GM12875 (cell line): ENCODE results near the gene ECI1.

Experiments
- H3K4me3 ChIP-seq: one replicate; pipeline ENCODE4 v1.5.1; 2011; ENCODE audit warnings: low read depth, low read length, control low read depth
- CTCF ChIP-seq: IDR thresholded peaks from 2 replicates; pipeline ENCODE4 v1.5.1; 2011; ENCODE audit warnings: low read depth, mild to moderate bottlenecking, control low read depth, inconsistent platforms, low read length, moderate library complexity, borderline replicate concordance; ENCODE audit not compliant: insufficient read depth

The ECI1 gene

DNA sequence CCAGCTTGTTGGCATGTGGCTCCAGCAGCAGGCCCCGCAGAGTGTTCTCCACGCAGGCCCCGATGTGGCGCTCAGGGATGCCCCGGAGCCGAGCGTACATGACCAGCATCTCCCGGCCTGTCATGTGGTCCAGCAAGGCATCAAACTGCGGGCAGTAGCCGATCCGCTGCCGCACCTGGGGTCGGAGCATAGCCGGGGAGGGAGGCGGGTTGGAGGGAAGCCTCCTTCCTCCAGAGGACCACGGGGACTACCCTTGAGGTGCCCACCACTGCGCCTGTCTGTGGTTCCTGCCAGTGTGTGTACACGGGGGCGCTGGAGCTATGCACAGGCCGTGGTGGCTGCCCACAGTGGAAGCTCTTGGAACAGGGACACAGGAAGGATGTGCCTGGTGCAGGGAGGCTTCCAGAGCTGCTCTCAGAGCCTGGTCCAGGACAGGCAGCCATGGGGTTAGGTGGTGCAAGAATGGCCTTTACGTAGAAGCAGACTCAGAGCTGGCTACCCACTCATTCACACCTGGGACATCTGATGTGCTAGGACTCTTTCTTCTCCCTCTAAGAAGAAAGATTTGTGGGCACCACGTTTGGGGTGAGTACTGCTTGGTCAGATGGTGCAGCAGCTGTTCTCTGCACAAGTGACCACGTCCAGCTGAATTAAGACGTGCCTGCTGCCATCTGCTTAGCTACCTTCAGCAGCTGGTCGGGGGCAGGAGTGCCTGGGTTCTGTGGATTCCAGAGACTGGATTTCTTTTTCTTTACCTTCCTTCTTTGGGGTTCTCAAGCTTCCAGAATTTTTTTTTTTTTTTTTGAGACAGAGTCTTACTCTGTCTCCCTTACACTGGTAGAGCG lies 27.8 kb upstream of the ECI1 start:
- no peak for TF ChIP-seq CTCF
- no peak overlapping the region for H3K4me3 ChIP-seq

DNA sequence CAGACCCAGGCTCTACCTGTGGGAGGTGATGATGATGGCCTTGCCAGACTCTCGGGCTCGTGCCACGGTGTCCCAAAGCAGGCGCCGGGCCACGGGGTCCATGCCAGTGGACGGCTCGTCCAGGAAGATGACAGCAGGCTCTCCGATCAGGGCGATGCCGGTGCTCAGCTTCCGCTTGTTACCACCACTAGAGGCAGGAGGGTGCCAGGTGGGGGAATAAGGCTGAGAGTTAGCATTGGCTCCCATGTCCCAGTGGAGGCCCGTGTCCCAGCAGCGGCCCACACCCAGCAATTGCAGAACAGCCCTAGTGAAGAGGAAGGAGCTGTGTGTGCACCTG lies 26.9 kb upstream of the ECI1 start:
- H3K4me3 ChIP-seq = no peak overlapping the region
- TF ChIP-seq CTCF = no peak

- TF ChIP-seq CTCF = no peak
- no peak overlapping the region for H3K4me3 ChIP-seq
Measured at GRCh38 chr16:2277466-2278271, 26.3 kb upstream of the ECI1 start.

DNA sequence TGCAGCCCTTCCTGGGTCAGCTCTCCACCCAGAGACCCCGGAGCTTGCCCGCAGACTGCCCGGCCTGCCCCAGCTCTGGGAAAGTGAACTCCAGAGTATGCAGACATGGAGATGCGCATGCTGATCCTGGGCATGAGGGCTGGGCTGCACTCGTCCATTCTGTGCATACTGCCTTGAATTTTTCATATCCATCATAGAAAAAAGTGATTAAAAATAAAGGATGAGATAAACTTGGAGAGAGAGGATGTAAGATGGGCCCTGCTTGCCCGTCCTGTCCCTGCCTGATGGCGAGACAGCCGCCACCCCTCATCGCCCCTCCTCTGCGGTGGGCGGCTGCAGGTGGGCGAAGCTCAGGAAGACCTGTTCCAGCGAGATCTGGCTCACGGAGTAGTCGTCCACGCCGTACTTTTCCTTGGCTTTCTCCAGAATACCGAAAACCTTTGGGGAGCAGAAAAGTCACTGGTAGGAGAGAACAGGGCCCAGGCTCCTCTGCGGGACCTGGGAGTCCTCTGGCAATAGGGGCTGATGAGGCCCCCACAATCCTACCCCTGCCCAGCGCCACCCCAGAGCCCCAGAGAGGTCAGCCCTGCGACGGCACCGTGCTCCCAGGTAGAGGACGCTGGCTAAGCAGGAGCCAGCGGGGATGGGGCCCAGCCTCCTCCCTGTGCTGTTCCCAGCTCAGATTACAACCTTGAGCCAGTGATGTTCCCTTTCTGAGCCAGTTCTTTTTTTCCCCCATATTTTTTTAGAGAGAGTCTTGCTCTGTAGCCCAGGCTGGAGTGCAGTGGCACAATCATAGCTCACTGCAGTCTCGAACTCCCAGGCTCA lies 25.2 kb upstream of the ECI1 start:
- H3K4me3 ChIP-seq = no peak overlapping the region
- no peak for TF ChIP-seq CTCF

DNA sequence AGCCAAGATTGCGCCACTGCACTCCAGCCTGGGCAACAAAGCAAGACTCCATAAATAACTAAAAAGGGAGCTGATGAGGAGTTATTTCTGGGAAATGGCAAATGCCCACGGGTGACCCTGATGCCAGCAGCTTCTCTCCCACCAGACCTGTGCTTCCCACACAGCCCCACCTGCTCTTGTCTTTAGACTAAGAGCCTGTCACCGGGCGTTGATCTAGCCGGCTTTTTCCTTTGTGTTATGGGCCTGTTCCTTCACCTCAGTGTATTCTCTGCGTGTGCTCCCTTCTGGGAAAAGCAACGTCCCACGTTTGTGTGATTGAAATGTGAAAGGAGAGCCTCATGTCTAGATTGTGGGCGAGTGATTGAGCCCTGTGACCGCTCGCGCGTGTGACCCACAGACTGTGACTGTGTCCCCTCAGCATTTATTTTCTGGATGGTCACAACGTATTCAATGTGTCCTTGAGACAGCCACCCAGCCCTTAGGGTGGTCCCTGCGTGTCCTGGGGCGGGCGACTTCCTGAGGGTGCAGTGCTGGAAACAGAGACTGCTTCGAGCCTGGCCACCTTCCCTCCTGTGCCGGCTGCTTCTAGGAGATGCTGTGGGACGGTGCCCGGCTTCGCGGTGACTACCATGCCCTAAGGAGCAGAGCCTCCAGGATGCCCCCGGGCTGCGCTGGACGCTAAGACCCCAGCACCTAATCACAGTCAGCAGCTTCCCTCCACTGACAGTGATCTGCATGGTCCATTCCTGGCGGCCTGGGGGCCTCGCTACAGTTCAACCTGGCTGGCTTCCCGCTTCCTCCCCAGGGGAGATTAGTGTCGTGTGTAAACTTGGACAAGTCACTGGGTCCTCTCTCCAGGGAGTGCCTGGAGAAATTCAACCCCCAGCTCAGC lies 24.3 kb upstream of the ECI1 start:
- TF ChIP-seq CTCF = no peak
- no peak overlapping the region for H3K4me3 ChIP-seq

DNA sequence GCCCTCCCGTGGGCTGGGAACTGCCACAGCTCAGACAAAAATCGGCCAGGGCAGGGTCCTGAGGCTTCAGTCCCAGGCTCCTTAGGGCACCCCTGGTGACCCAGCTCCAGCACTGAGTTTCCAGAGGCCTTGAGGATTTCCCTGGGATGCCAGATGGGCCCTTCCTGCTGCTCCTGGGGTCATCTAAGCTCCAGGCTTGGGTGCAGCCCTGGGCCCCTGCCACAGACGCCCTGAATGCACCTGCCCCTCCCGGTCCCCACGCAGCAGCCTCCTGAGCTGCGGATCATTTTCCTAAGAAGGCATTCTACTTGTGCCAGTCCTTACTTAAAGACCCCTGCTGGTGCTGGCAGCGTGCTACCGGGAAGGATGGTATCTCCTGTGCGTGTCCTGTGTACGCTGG lies 22.5 kb upstream of the ECI1 start:
- TF ChIP-seq CTCF = no peak
- H3K4me3 ChIP-seq = no peak overlapping the region
